ENCODE measurements around the gene ZDHHC21.
"Not testable (repeated sequence)": the region's sequence is repeated elsewhere in the genome, so short reads cannot be mapped to it uniquely, and the experiment has no call there.

Gene ZDHHC21

DNA sequence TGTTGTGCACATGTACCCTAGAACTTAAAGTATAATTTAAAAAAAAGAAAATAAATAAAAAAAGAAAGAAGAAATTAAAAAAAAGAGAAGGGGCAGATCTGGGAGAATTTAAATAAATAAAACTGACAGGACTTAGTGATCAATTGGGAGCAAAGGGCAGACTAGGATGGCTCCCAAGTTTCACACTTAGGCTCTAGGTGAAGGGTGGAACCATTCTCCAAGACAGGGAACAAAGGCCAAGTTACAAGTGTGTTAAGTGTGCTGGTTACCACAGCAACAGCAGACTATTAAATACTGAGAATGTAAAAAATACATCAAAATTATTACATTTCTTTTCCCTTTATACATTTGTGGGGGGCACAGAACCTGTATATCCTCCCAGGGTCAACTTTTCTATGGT is 7.1 kb downstream of the ZDHHC21 start:
- TF ChIP-seq, protein P1, sequence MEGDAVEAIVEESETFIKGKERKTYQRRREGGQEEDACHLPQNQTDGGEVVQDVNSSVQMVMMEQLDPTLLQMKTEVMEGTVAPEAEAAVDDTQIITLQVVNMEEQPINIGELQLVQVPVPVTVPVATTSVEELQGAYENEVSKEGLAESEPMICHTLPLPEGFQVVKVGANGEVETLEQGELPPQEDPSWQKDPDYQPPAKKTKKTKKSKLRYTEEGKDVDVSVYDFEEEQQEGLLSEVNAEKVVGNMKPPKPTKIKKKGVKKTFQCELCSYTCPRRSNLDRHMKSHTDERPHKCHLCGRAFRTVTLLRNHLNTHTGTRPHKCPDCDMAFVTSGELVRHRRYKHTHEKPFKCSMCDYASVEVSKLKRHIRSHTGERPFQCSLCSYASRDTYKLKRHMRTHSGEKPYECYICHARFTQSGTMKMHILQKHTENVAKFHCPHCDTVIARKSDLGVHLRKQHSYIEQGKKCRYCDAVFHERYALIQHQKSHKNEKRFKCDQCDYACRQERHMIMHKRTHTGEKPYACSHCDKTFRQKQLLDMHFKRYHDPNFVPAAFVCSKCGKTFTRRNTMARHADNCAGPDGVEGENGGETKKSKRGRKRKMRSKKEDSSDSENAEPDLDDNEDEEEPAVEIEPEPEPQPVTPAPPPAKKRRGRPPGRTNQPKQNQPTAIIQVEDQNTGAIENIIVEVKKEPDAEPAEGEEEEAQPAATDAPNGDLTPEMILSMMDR (IDR thresholded peaks at IDR 0.05; ENCODE audit: insufficient read depth, missing control alignments) = no peak
- FAIRE-seq (no peak), DNase-seq (ENCODE audit: insufficient read length, low spot score) (no peak)

- DNase-seq (ENCODE audit: insufficient read length, low spot score); FAIRE-seq: not testable (repeated sequence)
These were observed 10.6 kb downstream of the ZDHHC21 start for GRCh38 chr9:14682616-14683015.

- TF ChIP-seq, protein P1 (IDR thresholded peaks at IDR 0.05; ENCODE audit: insufficient read depth, missing control alignments) = no peak
- no peak for FAIRE-seq
- DNase-seq (ENCODE audit: insufficient read length, low spot score) = no peak
These were observed 14.5 kb downstream of the ZDHHC21 start for GRCh38 chr9:14678776-14679175.

- FAIRE-seq = no peak
- TF ChIP-seq, protein P1 (IDR thresholded peaks at IDR 0.05; ENCODE audit: insufficient read depth, missing control alignments) = no peak
- DNase-seq (ENCODE audit: insufficient read length, low spot score) = no peak
These were observed 15.4 kb downstream of the ZDHHC21 start for GRCh38 chr9:14677872-14678271.

DNA sequence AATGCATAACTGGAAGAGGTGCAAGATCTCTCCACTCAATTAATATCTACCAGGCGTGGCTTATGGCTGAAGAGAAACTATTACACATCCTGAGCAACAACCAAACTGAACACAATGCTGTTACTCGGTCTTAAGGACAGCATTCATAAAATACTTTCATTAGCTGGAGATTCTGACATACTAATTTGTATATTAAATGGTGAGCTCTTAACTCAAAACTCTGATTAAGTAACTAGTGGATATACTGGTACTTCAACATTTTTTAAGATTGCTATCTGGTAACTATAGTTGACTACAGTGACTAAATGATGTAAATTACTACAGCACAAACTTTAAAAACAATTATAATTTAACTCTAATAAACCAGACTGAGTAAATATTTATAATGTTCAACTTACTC is 15.8 kb downstream of the ZDHHC21 start:
- FAIRE-seq = no peak
- TF ChIP-seq, protein P1 (IDR thresholded peaks at IDR 0.05; ENCODE audit: insufficient read depth, missing control alignments) = no peak
- no peak for DNase-seq (ENCODE audit: insufficient read length, low spot score)

GRCh38 chr9:14674630-14675029 is 18.6 kb downstream of the ZDHHC21 start:
- DNase-seq (ENCODE audit: insufficient read length, low spot score) (no peak), FAIRE-seq (no peak)
- TF ChIP-seq, protein P1 (IDR thresholded peaks at IDR 0.05; ENCODE audit: insufficient read depth, missing control alignments) = no peak

GRCh38 chr9:14671377-14671776 is 21.9 kb downstream of the ZDHHC21 start:
- TF ChIP-seq, protein P1 (IDR thresholded peaks at IDR 0.05; ENCODE audit: insufficient read depth, missing control alignments) = no peak
- DNase-seq (ENCODE audit: insufficient read length, low spot score) (no peak), FAIRE-seq (peak; percentile 6)

GRCh38 chr9:14670718-14671117 is 22.5 kb downstream of the ZDHHC21 start:
- TF ChIP-seq, protein P1 (IDR thresholded peaks at IDR 0.05; ENCODE audit: insufficient read depth, missing control alignments) = no peak
- DNase-seq (ENCODE audit: insufficient read length, low spot score) = no peak
- no peak for FAIRE-seq

DNA sequence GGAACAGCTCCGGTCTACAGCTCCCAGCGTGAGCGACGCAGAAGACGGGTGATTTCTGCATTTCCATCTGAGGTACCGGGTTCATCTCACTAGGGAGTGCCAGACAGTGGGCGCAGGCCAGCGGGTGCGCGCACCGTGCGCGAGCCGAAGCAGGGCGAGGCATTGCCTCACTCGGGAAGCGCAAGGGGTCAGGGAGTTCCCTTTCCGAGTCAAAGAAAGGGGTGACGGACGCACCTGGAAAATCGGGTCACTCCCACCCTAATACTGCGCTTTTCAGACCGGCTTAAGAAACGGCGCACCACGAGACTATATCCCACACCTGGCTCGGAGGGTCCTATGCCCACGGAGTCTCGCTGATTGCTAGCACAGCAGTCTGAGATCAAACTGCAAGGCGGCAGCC is 29.2 kb downstream of the ZDHHC21 start:
- not testable (repeated sequence) for DNase-seq (ENCODE audit: insufficient read length, low spot score); FAIRE-seq

All from D721Med (cell line).